NCI-H1417 (cell line): ENCODE data around the gene DRD2.

Experiments used
- DNase-seq, 3 experiments: peaks; one replicate each; lab custom pipeline; 2025; lab: John Stamatoyannopoulos, UW

Gene DRD2

DNA sequence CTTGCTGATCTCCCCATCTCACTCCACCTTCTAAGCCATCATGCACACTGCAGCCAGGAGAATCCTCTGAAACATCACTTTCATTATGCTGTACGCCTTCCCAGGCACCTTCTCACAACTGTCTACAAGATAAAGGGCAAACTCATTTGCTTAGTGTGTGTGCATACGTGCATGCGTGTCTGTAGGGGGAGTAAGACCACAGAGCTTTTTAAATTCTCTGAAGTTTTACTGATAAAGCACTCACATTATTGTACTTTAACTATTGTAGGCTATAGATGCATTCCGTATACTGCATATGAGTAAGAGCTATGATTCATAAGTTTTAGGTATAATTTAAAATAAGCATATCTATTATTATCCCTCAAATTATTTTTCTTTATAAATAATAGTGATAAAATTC, 102.9 kb downstream of the DRD2 start:
- no peak for DNase-seq

- no peak for DNase-seq
Measured at GRCh38 chr11:113370634-113371033, 104.6 kb downstream of the DRD2 start.

- no peak for DNase-seq
Measured at GRCh38 chr11:113369411-113369810, 105.8 kb downstream of the DRD2 start.

GRCh38 chr11:113365895-113366294, 109.3 kb downstream of the DRD2 start:
- no peak for DNase-seq

DNA sequence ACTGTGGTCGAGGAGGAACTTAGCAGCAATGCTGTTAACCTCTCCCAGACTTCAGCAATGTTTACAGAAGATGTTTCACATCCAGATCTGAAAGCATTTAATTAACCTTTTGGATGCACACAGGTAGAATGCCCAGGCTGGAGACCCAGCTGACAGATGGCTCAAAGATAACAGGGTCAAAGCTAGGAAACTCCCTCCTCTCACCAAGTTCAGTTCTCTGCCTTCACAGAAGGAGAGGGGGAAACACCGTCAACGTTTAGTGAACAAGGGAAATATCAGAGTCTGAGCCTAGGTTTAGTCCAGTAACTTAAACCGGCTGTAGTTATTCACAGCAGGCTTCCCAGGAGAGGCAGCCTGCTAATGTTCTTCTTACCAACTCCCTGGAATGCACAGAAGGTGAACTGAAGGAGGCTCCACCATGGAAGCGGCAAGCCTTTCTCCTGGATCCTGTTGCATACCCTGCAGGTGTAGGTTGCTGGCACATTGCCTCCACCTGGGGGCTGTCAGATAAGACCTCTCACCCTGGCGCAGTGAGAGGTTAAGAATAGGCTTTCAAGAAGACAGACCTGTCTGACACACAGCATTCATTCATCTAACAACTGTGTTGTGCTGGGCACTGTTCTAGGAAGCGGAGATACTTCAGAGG, 111.1 kb downstream of the DRD2 start:
- DNase-seq = no peak

DNA sequence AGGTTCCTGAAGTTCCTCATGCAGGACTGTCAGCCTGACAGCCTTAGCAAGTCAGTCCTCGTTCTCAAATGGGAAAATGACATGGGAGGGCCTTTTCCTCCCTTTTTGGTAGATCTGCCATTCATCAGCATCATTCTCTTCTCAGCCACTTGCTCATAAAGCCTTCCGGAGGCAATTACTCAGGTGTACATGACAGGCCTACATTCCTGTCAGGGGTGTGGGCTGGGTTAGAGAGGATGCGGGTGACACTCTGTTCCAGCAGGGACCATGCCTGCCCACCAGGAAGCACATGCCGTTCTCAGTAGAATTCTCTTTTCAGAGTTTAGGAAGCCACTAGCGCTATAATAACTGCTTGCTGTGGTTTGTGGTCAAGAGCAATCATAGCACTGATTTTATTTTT, 111.8 kb downstream of the DRD2 start:
- DNase-seq = no peak
